HG03378 (cell line): ENCODE data around the gene LRRC45.

Experiments used
- ATAC-seq: cut with Tn5 transposase; IDR thresholded peaks from one replicate; pipeline ENCODE4 v1.9.1; 2021; ENCODE audit warnings: mild to moderate bottlenecking, moderate library complexity; ENCODE audit not compliant: unreplicated experiment

Gene LRRC45

GRCh38 chr17:82060614-82061013, 37.5 kb downstream of the LRRC45 start:
- no peak for ATAC-seq

GRCh38 chr17:82061047-82061925, 38.2 kb downstream of the LRRC45 start:
- ATAC-seq, result no peak

DNA sequence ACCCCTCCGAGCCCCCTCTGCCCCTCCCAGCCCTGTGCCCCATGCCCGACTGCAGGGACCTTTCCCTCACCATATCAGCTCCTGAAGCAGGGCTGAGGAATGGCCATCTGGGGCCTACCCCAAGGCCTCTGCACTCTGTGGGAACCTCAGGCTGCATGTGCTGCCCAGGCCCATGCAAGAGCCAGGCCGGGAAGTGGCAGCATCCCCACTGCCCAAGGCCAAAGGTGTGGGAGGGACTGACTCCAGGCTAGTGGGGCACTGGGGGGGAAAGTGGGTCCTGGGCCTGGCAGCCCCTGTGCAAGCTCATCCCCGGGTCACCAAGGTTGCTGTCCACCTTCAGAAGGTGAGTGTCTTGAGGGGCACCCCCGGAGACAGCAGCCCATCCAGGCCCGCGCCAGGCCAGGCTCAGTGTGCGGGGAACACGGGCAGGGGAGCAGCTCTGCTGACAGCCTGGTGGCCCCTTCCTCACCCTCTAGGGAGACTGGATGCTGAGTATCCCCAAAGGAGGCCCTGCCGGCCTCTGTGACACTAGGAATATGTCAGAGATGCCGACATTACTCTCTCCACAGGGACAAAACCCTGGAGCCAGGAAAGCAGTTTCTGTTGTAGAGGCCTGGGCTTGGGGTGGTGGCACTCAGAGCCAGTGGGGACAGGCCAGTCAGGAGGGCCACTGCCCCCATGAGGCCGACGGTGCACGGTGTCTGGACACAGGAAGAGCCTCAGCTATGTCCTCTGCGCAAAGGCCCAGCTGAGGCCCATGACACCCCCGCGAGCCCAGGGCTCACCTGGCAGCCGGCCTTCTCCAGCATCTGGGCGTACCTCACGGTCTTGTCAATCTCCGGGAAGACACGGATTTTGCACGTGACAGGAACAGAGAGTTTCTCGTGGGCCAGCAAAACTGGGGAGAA, 39.2 kb downstream of the LRRC45 start:
- no peak for ATAC-seq

DNA sequence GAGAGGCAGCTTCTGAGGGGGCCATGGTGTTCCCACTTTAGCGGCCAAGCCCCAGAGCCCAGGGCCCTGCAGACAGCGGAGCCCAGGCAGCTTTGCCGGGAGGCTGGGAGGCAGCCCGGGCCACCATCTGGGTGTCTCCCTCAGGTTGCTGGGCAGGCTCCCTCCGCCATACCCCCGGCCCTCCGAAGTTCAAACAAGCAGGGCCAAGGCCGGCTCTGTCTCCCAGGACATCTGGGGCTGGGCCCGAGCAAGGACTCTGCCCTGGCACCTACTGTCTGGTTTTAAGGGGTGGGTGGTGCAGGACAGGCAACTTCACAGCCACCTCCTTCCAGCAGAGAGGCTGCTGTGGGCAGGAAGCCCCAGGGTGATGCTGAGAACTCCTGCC, 39.9 kb downstream of the LRRC45 start:
- ATAC-seq, result no peak

DNA sequence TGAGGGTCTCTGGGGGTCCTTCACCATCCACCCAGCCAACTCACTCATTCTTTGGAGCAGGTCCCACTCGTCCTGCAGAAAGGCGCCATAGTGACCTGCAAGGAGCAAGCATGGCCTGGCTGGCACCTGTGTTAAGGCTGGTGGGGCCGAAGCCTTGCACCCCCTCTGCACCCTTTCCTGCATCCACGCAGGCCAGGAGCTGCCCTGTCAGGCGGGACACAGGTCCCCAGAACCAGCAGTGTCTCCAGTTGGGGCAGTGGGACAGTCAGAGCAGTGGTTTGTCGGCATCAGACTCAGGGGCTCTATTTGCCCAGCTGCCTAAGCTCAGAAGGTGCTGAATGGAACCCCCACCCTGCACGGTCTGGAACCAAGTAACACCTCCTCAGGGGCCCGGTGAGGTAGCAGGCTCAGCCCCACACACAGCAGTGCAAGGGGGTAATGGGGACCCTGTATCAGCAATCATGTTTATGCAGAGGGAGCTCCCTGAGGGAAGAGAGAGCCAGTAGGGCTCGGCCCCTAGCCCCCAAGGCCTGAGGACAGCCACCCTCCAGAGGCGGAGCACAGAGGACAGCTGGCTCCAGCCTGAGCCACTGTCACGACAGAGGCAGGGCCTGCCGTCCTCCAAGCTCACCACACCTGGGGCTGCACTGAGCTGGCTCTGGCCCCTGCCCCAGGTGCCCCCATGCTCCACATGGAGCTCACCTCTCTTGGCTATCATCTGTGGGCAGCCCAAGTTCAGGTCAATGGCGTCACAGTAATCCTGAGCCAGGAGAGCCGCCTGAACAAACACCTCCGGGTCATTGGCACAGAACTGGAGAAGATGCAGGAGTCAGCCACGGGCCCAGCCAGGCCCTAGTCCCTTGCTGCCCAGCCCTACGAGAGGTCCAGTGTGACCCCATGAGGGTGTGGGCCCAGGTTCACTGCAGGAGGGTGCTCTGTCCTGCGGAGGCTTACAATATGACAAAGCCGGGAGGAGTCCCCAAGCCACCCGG, 40.6 kb downstream of the LRRC45 start:
- no peak for ATAC-seq

GRCh38 chr17:82064433-82065192, 41.5 kb downstream of the LRRC45 start:
- no peak for ATAC-seq

GRCh38 chr17:82065193-82065637, 42.1 kb downstream of the LRRC45 start:
- no peak for ATAC-seq

GRCh38 chr17:82065638-82066303, 42.7 kb downstream of the LRRC45 start, which contains the start of gene DUS1L:
TSS of gene DUS1L (minus strand) at chr17:82065804. CDS start at chr17:82065059, 745 bp downstream.
- no peak for ATAC-seq

GRCh38 chr17:82070611-82071010, 47.5 kb downstream of the LRRC45 start:
- no peak for ATAC-seq

- no peak for ATAC-seq
Measured at GRCh38 chr17:82072827-82073226, 49.7 kb downstream of the LRRC45 start.

- ATAC-seq, result no peak
Measured at GRCh38 chr17:82073446-82073845, 50.3 kb downstream of the LRRC45 start.

GRCh38 chr17:82076018-82076784, 53.1 kb downstream of the LRRC45 start:
- no peak for ATAC-seq

- no peak for ATAC-seq
Measured at GRCh38 chr17:82076785-82077591, 53.9 kb downstream of the LRRC45 start.

GRCh38 chr17:82077617-82078358, 54.7 kb downstream of the LRRC45 start:
- no peak for ATAC-seq

GRCh38 chr17:82078433-82078832, 55.3 kb downstream of the LRRC45 start:
- no peak for ATAC-seq

GRCh38 chr17:82079001-82079677, 56.0 kb downstream of the LRRC45 start:
- ATAC-seq, result no peak
